Right hindlimb (tissue), 1 donor: Measurements from ENCODE around the gene ROMO1.
"Not testable (repeated sequence)": the region's sequence is repeated elsewhere in the genome, so short reads cannot be mapped to it uniquely, and the experiment has no call there.

Source experiments
- DNase-seq: peaks from one replicate; pipeline ENCODE4 v3.0.0-alpha.2; 2018

Gene ROMO1

DNA sequence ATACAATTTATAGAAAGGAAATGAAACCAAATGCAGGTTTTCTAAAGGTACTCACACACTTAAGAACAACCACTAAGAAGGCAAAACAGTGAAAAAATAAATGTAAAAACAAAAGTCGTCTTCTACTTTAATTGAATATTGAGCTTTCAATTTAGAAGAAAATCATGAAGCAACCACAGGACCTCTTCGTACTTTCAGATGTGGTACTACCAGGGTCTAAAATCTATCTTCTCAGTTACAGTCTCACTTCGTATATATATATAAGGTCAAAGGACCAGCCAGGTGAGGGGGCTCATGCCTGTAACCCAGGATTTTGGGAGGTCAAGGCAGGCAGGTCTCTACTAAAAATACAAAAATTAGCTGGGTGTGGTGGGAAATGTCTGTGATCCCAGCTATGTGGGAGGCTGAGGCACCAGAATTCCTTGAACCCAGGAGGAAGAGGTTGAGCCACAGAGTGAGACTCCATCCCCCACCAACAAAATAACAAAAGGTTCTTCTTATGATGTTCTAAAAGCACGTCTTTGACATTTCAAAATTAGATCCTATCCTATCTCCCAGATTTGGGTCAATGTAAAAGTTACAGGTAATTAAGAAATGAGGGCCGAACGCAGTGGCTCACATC, 12.5 kb downstream of the ROMO1 start:
- DNase-seq = no peak

DNA sequence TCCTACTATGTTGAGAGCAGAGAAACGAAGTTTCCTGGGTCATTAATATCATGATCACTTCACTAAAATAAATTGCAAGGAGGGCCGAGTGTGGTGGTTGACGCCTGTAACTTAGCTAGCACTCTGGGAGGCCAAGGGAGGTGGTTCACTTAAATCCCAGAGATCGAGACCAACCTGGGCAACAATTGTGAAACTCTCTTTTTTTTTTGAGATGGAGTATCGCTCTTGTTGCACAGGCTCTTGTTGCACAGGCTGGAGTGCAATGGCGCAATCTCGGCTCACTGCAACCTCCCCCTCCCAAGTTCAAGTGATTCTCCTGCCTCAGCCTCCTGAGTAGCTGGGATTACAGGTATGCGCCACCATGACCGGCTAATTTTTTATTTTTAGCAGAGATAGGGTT, 13.9 kb downstream of the ROMO1 start:
- not testable (repeated sequence) for DNase-seq

DNA sequence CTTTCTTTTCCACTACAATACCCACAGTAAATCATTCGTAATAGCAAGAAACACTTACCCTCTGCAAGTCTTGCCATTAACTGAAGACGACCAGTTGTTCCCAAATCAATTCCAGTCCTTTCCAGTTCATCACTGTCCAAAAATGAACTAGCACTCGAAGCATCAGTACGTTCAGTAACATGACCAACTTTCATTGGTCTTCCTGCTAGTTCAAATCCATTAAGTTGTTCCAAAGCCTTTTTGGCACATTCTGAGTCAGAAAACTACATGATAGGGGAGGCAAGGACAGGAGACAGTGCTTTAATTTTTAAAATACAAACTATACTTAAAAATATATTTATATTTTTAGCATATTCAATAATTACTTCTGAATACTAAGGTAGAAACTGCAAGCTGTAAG, 14.9 kb downstream of the ROMO1 start:
- DNase-seq = no peak

DNA sequence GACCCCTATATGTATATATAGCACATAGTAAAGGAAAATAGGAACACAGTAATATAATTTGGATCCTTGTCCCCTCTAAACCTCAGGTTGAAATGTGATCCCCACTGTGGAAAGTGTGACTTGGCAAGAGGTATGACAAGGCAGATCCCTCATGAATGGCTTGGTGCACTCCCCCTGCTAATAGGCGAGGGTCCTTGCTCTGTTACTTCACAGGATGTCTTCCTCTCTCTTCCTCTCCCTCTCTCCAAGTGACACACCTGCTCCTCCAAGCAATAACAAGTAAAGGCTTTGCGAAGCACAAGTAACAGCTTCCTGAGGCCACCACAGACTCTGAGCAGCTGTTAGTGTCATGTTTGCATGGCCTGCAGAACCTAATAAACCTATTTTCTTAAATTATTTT, 16.4 kb downstream of the ROMO1 start:
- no peak for DNase-seq

DNA sequence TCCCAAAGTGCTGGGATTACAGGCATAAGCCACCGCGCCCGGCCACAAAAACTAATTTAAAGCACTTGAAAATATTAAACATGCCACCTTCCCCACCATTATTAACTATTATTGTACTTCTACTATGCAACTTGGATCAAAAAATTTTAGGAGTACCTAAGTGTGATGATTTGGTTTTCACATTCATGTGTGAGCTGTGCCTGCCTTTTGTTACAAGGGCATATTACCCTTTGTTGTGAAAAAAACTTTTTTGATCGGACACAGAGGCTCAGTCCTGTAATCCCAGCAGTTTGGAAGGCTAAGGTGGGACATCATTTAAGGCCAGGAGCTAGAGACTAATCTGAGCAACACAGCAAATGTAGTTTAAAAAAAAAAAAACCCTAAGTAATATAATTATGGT, 17.1 kb downstream of the ROMO1 start:
- DNase-seq = no peak

DNA sequence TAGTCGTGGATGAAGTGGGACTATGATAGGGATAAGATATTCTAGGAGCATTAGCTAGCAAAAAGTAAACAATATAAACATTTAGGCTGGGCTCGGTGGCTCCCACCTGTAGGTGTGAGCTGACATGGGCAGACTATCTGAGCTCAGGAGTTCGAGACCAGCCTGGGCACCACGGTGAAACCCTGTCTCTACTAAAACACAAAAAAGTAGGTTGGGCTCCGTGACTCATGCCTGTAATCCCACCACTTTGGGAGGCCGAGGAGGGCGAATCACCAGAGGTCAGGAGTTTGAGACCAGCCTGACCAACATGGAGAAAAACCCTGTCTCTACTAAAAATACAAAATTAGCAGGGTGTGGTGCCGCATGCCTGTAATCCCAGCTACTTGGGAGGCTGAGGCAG, 19.1 kb downstream of the ROMO1 start:
- DNase-seq = not testable (repeated sequence)

DNA sequence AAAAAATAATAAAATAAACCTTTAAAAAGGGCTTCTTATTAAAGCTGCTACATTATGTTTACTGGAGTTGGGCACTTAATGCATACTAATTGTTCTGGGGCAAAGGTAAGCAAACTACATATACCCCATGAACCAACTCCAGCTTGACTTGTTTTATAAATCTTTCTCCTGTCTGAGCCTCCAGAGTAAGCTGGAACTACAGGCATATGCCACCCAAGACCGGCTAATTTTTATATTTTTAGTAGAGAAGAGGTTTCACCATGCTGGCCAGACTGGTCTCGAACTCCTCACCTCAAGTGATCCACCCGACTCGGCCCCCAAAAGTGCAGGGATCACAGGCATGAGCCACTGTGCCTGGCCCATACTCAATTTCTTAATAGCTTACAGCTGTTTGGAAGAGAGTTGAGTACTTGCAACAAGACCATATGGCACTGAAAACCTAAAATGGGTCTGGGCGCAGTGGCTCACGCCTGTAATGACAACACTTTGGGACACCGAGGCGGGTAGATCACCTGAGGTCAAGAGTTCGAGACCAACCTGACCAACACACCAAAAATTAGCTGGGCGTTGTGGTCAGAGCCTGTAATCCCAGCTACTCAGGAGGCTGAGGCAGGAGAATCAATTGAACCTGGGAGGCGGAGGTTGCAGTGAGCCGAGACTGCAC, 19.9 kb downstream of the ROMO1 start:
- no peak for DNase-seq

DNA sequence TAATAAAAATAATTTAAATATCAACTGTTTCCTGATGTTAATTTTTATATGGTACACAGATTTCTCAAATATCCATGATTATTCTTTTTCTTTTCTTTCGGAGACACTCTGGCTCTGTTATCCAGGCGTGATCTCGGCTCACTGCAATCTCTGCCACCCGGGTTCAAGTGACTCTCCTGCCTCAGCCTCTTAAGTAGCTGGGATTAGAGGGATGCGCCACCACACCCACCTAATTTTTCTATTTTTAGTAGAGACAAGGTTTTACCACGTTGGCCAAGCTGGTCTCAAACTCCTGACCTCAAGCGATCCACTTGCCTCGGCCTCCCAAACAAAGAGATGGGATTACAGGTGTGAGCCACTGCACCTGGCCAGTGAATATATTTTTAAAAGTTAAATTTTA, 20.5 kb downstream of the ROMO1 start:
- DNase-seq = no peak

DNA sequence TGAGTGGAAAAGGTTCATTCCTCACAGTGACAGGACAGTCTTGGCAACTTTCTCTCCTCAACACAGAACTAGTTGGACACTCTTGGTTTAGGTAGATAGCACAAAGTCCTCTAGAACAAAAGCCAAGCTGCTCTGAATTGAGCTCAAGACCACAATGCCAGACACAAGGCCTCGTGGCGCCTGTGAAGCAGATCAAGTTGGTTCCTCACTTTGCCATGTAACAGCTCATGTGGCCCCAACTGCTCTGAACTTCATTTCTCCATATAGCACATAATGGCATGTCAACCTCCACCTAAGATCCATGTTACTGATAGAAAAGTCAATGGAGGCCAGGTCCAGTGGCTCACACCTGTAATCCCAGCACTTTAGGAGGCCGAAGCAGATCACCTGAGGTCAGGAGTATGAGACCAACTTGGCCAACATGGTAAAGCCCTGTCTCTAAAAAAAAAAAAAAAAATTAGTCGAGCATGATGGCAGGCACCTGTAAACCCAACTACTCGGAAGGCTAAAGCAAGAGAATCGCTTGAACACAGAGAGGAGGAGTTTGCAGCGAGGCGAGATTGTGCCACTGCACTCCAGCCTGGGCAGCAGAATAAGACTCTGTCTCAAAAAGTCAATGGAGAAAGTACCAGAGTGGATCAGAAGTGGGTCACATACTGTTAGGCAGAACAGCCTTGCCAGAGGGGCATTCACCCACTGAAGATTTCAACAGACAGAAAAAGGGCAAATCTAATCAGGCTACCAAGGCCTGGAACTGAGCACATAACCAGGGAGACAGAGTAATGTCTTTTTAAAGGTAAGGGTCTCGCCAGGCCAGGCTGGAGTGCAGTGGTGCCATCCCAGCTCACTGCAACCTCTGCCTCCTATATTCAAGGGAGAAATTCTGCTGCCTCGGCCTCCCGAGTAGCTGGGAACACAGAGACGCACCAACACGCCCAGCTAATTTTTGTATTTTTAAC, 21.2 kb downstream of the ROMO1 start:
- no peak for DNase-seq

DNA sequence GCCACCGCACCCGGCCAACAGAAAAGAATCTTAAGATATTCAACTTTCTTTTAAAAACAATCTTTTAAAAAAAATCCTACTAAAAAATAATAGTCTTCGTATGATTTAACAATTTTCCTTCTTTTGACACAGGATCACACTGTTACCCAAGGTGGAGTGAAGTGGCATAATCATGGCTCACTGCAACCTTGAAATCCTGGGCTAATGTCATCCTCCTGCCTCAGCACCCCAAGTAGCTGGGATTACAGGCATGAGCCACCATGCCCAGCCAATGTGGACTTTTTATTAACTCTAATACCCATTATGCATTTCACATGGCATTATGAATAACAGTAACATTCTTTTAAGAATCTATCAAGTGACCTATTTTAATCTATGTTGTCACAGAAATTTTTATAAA, 22.0 kb downstream of the ROMO1 start:
- DNase-seq = no peak

DNA sequence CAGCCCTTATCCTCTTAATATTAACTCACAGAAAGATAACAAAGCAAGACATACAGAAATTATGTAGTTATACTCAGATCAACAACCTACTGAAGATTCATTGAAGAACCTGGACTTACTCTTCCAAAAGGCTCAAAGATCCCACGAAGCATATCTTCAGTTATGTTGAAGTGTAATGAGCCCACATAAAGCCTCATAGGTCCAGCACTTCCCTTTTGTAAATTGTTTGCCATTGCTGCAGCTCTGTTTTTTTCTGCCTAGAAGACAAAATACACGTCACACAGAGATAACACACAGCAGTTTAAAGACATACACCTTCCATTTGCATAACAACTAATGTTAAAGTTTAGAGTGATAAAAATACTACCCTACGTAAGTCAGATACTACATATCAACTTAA, 22.4 kb downstream of the ROMO1 start:
- no peak for DNase-seq

DNA sequence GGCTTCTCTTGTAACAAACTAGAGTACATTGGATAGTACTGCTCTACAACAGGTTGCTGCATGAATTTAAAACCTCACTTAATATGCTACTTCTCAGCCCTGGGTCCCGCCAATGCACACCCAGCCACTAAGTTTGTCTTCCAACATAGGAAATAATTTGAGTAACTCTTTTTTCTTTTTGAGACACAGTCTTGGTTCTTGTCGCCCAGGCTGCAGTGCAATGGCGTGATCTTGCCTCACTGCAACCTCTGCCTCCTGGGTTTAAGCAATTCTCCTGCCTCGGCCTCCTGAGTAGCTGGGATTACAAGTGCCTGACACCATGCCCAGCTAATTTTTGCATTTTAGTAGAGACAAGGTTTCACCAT, 24.1 kb downstream of the ROMO1 start:
- DNase-seq = not testable (repeated sequence)

DNA sequence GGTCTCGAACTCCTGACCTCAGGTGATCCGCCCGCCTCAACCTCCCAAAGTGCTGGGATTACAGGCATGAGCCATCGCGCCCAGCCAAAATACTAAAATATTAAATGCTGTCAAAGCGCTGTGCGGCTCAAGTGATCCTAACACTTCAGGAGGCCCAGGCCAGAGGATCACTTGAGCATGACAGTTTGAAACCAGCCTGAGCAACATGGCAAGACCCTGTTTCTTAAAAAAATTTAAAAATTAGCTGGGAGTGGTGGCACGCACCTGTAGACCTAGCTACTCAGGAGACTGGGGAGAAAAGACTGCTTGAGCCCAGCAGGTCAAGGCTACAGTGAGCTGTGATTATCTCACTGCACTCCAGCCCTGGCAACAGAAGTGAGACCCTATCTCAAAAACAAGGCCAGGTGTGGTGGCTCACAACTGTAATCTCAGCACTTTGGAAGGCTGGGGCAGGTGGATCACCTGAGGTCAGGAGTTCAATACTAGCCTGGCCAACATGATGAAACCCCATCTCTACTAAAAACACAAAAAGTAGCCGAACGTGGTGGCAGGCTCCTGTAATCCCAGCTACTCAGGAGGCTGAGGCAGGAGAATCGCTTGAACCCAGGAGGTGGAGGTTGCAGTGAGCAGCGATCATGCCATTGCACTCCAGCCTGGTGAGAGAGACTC, 24.6 kb downstream of the ROMO1 start:
- DNase-seq = not testable (repeated sequence)

DNA sequence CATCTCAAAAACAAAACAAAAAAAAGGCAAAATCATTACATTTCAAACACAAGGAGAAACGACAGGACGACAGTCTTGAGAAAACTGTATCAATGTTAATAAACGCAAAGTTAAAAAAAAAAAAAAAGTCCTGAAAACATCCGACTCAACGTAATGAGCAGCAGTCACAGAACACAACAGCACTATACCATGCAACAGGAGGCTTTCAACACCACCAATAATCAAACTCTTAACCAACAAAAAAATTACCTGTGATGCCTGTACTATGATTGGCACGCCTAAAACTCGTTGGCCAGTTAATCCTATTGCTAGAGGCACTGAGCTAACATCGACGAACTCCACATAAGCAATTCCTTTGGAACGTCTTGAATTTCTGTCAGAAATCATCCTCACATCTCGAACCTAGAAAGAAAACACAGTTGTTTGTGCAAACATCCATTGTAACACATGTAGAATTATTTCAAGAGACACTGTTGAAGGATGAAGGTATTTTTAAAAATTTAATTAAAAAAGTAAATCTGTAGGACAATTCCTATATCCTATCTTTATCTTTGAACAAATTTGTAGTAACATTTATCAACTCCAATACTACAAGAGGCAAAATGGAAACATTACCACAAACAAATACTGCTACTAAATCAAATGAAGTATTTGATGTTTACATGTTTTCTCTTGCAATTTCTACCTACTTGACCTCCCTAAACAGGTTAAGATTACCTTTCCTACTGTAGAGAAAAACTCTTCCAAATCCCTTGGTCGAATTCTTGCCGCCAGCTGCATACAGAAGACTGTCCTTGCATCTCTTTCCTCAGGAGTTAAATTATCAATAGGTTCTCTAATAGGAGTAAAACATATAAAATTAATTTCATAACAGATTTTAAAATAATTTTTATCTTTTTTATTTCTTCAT, 25.4 kb downstream of the ROMO1 start:
- no peak for DNase-seq

DNA sequence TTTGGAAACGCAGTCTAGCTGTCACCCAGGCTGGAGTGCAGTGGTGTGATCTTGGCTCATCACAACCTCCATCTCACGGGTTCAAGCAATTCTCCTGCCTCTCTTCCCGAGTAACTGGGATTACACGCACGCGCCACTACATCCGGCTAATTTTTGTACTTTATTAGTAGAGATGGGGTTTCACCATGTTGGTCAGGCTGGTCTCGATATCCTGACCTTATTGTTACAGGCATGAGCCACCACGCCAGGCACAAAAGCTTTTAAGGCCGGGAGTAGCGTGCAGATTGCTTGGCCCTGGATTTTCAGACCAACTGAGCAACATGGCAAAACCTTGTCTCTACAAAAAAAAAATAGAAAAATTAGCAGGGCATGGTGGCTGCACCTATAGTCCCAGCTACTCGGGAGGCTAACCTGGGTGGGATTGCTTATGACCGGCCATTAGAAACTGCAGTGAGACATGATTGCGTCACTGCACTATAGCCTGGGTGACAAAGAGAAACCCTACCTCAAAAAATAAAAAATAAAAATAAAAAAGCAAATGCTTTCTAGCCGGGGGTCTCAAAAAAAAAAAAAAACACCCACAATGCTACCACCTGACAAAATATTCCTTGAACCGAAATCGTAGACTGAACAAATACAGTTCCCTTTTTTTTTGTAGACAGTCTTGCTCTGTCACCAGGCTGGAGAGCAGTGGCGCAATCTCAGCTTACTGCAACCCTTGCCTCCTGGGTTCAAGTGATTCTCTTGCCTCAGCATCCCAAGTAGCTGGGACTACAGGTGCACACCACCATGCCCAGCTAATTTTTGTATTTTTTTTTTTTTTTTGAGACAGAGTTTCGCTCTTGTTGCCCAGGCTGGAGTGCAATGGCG, 27.9 kb downstream of the ROMO1 start:
- no peak for DNase-seq

DNA sequence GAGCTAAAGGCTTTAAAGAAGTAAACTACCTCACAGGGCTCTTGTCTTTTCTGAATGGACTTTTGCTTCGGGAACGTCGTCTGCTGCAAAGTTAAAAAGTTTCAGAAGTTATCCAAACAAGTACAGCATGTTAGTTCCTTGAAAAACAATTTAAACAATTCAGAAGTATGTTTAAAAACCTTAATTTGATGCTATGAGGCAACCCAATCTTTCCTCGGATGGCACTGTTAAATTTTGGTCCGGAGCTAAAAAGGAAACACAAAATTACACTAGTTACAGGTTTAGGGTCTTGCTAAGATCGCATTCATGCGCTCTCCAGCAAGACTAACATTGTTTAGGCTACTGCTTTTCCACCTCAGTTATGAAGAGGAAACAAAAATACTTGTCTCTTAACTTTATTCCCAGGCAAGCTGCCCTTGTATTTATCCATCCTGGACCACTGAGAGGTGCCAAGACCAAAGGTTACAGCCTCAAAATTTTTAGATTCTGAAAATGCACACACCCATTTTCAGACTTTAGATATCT, 30.1 kb downstream of the ROMO1 start:
- DNase-seq = no peak

DNA sequence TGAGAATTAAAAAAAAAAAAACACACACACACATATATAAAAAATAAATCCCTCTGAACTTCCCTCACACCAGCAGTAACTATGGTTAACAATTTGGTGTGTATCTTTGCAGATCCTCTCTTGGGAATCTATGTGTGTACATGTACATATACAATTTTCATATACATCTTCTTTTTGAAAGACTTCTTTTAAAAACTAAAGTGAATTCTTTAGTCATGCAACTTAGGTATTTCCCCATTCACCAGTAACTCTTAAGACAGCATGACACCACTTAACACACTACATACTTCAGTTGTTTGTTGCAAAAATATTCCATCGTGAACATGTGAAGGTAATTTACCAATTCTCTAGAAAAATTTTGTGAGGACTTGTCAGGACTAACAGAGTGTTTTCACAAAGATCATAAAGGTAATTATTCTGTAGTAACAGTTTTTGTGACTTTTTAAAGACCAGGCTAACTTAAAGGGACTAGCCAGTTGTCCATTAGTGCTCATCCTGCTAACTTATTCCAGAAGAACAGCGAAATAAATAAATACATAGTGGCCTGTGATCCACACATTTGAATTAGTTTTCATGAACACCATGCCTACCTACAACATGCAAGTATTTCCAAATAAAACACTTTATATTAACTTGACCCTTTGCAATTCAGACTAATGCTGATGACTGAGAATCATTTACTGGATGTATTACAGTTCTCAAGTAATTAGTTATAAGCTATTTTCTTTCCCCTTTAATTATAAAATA, 30.8 kb downstream of the ROMO1 start:
- no peak for DNase-seq

DNA sequence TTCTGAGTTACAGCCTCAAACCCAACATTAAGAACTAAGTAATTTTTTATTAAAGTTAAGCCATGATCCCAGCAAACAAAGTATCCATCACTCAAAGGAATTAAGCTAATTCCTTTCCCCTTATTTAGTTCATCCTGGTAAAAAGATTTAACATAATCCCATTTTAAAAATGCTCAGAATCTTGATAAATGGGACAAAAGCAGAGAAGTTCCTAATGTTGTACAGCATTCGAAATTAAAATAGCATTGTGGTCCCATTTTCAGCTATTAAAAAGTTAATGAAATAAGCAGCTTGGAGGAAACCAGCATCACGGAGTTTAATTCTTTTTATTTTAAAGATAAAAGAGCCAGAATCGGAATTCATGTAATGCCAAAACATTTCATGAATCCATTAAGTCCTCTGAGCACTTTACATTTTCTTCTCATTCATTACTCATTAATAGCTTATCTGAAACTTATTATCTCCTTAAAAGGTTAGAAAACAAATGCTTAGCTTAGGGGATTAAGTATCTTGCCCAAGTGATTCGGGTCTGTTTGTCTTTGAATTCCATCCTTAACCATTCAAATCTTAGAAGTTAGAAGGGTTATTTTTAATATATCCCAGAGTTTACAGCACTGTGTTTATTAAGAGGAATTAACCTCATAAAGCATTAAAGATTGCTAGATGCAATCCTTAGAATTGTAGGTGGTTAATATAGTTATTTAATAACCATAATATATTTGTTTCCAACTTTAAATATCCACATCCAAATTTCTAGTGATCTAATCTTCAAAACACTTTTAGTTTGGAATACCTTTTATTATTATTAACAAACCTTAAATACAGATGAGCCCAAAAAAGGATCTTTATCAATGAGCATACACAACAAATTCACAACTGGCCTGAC, 31.6 kb downstream of the ROMO1 start:
- no peak for DNase-seq

DNA sequence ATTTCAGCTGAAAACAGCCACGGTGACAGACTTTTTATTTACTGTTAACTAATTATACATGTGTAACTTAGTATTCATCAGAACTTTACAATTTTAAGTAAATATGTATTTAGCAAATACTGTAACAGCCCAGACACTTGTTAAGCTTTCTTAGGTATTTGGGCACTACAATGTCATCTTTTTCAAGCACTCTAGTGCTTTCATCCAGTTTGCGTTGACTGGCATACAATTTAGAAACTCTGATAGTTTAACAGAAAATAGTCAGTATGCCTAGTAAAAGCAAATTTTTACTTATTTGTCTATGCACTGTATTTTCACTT, 32.2 kb downstream of the ROMO1 start:
- DNase-seq = no peak
